PC-9 (cell line): Measurements from ENCODE around the gene AGBL5.

Experiments used
- EZH2 ChIP-seq: fragments of 200-600 bp; sonication (generic); IDR thresholded peaks from 2 replicates; pipeline ENCODE4 v1.8.0; 2017; ENCODE audit warnings: antibody characterized with exemption, low read depth
- TF ChIP-seq, protein P1 (sequence below): fragments of 200-600 bp; sonication (generic); conservative IDR thresholded peaks from 2 replicates; pipeline ENCODE4 v1.6.1; 2017; ENCODE audit warnings: mixed run types, antibody characterized with exemption, mild to moderate bottlenecking, moderate library complexity

DNA sequence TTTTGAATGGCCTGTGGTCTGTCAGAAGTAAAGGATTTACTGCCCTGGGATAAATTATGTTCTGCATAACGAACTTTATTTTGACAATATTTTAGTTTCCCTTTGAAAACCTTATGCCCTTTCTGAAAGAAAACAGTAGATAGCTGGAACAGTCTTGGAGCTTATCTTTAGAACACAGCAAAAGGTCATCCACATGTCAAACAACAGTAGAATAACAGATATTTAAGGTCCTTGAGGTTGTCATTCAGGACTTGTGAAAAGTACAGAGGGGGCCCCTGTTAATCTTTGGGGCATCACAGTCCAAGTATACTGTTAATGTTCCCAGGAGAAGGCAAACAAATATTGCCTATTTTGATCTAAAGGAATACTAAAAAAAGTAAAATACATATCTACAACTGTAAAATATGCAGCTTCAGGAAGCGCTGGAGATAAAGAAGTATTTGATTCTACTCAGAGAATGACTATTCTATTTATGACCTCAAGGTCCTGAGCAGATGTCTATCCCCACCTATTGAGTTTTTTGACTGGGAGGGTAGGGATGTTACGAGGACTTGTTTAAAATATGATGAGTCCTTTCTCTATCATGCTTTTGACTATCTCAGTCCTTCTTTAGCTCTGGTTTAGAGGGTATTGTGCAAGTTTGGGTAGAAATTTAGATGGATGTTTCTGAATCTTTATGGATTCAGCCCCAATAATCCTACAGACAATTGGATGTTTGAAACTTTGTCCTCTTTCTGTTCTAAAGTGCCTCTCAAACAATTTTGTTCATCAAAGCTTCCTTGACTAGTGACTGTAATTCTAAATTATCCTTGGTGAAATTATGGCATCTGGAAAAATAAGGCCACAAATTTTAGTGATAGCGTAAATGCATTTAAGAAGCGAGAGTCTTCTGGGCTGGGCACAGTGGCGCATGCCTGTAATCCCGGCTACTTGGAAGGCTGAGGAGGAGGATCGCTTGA lies 43.8 kb upstream of the AGBL5 start:
- TF ChIP-seq, protein P1, sequence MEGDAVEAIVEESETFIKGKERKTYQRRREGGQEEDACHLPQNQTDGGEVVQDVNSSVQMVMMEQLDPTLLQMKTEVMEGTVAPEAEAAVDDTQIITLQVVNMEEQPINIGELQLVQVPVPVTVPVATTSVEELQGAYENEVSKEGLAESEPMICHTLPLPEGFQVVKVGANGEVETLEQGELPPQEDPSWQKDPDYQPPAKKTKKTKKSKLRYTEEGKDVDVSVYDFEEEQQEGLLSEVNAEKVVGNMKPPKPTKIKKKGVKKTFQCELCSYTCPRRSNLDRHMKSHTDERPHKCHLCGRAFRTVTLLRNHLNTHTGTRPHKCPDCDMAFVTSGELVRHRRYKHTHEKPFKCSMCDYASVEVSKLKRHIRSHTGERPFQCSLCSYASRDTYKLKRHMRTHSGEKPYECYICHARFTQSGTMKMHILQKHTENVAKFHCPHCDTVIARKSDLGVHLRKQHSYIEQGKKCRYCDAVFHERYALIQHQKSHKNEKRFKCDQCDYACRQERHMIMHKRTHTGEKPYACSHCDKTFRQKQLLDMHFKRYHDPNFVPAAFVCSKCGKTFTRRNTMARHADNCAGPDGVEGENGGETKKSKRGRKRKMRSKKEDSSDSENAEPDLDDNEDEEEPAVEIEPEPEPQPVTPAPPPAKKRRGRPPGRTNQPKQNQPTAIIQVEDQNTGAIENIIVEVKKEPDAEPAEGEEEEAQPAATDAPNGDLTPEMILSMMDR, result no peak
- no peak for TF ChIP-seq EZH2
